ENCODE measurements around the gene SRRM2.

The SRRM2 gene

DNA sequence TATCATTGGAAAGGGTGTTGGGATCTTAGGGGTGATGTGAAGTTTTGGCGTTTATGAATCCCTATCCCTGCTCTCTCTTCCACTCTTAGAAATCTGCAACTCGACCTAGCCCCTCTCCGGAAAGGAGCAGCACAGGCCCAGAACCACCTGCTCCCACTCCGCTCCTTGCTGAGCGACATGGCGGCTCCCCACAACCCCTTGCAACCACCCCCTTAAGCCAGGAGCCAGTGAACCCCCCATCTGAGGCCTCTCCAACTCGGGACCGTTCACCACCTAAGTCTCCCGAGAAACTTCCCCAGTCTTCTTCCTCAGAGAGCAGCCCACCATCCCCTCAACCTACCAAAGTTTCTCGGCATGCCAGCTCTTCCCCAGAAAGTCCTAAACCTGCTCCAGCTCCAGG lies 9.0 kb downstream of the SRRM2 start:
- DNase-seq (ENCODE audit: low read depth in 1 of 2, low spot score in 1 of 2) = no peak

DNA sequence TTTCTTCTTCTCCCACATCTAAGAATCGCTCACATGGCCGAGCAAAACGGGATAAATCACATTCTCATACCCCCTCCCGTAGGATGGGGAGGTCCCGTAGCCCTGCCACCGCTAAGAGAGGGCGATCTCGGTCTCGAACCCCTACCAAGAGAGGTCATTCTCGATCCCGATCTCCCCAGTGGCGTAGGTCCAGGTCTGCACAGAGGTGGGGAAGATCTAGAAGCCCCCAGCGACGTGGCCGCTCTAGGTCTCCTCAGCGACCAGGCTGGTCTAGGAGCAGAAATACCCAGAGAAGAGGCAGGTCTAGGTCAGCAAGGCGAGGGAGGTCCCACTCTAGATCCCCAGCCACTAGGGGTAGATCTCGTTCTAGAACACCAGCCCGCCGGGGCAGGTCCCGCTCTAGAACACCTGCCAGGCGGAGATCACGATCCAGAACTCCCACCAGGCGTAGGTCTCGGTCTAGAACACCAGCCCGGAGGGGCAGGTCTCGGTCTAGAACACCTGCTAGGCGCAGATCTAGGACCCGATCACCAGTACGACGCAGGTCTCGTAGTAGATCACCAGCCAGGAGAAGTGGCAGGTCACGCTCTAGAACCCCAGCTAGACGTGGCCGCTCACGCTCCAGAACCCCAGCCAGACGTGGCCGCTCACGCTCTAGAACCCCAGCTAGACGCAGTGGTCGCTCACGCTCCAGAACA lies 9.6 kb downstream of the SRRM2 start:
- no peak for DNase-seq (ENCODE audit: low read depth in 1 of 2, low spot score in 1 of 2)

DNA sequence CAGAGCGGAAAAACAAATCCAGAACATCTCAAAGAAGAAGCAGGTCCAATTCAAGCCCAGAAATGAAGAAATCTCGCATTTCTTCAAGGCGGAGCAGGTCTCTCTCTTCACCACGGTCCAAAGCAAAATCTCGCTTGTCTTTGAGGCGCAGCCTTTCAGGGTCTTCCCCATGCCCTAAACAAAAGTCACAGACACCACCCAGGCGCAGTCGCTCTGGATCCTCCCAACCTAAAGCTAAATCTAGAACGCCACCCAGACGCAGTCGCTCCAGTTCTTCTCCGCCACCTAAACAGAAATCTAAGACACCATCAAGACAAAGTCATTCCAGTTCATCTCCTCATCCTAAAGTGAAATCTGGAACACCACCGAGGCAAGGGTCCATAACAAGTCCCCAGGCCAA lies 10.3 kb downstream of the SRRM2 start:
- no peak for DNase-seq (ENCODE audit: low read depth in 1 of 2, low spot score in 1 of 2)

DNA sequence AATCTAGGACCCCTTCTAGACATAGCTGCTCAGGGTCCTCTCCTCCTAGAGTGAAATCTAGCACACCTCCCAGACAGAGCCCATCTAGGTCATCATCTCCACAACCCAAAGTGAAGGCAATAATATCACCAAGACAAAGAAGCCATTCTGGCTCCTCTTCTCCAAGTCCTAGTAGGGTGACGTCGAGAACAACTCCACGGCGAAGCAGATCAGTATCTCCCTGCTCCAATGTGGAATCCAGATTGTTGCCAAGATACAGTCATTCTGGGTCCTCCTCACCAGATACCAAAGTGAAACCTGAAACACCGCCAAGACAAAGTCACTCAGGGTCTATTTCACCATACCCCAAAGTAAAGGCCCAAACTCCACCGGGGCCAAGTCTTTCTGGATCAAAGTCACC lies 10.7 kb downstream of the SRRM2 start:
- no peak for DNase-seq (ENCODE audit: low read depth in 1 of 2, low spot score in 1 of 2)

DNA sequence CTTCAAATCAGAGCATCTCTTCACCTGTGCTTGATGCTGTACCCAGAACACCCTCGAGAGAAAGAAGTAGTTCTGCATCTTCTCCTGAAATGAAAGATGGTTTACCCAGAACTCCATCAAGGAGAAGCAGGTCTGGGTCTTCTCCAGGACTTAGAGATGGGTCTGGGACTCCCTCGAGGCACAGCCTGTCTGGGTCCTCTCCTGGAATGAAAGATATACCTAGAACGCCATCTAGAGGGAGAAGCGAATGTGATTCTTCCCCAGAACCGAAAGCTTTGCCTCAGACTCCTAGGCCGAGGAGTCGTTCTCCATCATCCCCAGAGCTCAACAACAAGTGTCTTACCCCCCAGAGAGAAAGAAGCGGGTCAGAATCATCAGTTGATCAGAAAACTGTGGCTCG lies 12.3 kb downstream of the SRRM2 start:
- no peak for DNase-seq (ENCODE audit: low read depth in 1 of 2, low spot score in 1 of 2)

DNA sequence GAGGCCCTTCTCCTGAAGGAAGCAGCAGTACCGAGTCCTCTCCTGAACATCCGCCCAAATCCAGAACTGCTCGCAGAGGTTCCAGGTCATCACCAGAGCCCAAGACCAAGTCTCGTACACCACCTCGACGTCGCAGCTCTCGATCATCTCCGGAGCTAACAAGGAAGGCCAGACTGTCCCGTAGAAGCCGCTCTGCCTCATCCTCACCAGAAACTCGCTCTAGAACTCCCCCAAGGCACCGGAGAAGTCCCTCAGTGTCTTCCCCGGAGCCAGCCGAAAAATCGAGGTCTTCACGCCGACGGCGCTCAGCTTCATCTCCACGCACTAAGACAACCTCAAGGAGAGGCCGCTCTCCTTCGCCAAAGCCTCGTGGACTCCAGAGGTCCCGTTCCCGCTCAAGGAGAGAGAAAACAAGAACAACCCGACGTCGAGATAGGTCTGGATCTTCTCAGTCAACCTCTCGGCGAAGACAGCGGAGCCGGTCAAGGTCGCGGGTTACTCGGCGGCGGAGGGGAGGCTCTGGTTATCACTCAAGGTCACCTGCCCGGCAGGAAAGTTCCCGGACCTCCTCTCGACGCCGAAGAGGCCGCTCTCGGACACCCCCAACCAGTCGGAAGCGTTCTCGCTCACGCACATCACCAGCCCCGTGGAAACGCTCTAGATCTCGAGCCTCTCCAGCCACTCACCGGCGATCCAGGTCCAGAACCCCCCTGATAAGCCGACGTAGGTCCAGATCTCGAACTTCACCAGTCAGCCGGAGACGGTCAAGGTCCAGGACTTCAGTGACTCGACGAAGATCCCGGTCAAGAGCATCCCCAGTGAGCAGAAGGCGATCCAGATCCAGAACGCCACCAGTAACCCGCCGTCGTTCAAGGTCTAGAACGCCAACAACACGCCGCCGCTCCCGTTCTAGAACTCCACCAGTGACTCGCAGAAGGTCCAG lies 13.3 kb downstream of the SRRM2 start:
- no peak for DNase-seq (ENCODE audit: low read depth in 1 of 2, low spot score in 1 of 2)

DNA sequence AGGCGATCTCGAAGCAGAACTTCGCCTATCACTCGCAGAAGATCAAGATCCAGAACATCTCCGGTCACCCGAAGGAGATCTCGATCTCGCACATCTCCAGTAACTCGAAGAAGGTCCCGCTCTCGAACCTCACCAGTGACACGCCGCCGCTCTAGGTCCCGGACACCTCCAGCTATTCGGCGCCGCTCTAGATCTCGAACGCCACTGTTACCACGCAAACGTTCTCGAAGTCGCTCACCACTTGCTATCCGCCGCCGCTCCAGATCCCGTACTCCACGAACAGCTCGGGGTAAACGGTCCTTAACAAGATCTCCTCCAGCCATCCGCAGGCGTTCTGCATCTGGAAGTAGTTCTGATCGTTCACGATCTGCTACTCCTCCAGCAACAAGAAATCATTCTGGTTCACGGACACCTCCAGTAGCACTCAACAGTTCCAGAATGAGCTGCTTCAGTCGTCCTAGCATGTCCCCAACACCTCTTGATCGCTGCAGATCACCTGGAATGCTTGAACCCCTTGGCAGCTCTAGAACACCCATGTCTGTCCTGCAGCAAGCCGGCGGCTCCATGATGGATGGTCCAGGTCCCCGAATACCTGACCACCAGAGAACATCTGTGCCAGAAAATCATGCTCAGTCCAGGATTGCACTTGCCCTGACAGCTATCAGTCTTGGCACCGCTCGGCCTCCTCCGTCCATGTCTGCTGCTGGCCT lies 14.1 kb downstream of the SRRM2 start:
- DNase-seq (ENCODE audit: low read depth in 1 of 2, low spot score in 1 of 2) = no peak

DNA sequence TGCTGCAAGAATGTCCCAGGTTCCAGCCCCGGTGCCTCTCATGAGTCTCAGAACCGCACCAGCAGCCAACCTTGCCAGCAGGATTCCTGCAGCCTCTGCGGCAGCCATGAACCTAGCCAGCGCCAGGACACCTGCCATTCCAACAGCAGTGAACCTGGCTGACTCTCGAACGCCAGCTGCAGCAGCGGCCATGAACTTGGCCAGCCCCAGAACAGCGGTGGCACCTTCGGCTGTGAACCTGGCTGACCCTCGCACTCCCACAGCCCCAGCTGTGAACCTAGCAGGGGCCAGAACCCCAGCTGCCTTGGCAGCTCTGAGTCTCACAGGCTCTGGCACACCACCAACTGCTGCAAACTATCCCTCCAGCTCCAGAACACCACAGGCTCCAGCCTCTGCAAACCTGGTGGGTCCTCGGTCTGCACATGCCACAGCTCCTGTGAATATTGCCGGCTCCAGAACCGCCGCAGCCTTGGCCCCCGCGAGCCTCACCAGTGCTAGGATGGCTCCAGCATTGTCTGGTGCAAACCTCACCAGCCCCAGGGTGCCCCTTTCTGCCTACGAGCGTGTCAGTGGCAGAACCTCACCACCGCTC lies 14.8 kb downstream of the SRRM2 start:
- DNase-seq (ENCODE audit: low read depth in 1 of 2, low spot score in 1 of 2) = no peak

DNA sequence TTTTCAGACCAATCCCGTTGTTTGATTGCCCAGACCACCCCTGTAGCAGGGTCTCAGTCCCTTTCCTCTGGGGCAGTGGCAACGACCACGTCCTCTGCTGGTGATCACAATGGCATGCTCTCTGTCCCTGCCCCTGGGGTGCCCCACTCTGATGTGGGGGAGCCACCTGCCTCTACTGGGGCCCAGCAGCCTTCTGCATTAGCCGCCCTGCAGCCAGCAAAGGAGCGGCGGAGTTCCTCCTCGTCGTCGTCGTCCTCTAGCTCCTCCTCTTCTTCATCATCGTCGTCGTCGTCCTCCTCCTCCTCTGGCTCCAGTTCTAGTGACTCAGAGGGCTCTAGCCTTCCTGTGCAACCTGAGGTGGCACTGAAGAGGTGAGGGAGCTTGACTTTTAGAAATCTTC lies 15.5 kb downstream of the SRRM2 start:
- DNase-seq (ENCODE audit: low read depth in 1 of 2, low spot score in 1 of 2) = no peak

DNA sequence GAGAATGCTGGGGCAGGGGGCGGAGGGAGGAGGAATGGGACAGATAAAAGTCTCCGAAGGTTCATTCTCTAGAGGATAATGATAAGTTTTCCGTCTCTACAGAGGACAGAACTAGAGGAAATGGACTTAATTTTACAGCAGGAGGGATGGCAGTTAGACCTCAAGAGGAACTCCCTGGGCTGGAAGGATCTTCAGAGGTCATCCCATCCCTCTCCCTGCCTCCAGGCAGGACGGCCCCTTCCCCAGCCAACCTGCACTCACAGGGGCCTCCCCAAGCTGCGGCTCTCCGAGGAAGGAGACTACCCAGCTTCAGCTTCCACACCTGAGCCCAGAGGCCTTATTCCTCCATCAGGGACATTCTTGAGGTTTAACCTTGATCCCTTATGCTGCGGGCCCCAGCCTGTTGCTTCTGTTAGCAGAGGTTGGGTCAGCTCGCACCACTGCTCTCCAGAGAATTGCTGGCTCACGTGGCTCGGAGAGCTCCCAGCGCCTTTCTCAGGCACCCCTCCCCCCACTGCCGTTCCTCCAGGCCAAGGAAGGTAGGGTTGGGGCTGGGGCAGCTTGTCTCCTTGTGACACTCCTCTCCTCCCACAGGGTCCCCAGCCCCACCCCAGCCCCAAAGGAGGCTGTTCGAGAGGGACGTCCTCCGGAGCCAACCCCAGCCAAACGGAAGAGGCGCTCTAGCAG lies 16.1 kb downstream of the SRRM2 start:
- no peak for DNase-seq (ENCODE audit: low read depth in 1 of 2, low spot score in 1 of 2)

DNA sequence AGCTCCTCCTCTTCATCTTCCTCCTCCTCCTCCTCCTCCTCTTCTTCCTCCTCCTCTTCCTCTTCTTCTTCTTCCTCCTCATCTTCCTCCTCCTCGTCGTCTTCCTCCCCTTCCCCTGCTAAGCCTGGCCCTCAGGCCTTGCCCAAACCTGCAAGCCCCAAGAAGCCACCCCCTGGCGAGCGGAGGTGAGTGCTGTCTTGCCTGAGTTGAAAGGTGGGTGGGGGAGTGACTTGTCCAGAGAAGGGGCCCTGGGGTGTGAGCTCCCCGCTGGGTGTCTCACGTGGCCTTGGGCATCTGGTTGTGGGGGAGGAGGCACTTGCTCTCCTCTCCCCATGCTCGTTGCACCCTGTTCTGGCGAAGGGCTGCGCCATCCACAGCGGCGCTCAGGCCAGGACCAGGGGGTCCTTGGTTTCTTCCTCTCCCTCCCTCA lies 16.7 kb downstream of the SRRM2 start:
- DNase-seq (ENCODE audit: low read depth in 1 of 2, low spot score in 1 of 2) = no peak

DNA sequence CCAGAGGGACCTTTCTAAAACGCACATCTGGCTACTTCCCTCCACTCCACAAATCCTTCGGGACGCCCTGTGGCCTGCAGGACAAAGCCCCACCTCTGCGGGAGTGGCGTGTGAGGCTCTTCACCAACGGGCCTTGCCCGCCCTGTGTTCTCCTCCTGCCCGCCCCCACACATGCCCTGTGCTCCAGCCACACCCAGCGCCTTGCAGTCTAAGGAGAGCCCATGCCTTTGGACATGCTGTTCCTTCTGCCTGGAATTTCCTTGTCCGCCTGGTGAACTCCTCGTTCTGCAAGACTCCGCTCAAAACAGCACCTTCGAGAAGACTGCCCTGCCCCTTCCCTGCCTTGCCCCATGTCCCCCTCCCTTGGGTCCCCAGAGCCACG lies 17.2 kb downstream of the SRRM2 start:
- no peak for DNase-seq (ENCODE audit: low read depth in 1 of 2, low spot score in 1 of 2)

DNA sequence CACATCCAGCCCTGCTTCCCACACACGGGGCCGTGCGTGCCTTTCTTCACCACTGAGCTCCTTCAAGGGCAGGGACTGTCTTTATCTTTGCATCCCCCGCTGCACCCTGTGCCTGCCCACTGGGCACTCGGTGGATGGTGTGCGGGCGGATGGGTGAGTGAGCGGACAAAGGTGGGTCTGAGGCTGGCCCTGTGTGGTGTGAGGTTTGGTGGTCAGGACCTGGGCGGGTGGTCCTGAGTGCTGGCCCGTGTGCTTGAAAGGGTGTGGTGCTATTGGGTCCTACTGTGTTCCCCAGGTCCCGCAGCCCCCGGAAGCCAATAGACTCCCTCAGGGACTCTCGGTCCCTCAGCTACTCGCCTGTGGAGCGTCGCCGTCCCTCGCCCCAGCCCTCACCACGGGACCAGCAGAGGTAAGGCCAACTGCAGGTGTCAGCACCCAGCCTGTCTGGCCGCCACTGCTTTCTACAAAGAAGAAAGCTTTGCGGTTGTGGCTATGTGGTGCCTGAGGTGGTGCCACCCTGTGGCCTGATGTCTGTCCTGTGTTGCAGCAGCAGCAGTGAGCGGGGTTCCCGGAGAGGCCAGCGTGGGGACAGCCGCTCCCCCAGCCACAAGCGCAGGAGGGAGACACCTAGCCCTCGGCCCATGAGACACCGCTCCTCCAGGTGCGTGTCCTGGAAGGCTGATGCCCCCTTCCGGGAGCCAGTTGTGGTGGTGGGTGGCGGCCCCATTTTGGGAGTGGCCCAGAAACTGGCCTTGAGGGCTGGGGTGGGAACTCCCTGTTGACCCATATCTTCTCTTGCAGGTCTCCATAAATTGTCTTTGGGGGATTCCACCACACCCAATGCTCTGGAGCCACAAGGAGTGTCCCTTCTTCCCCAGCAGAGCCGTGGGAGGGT lies 17.9 kb downstream of the SRRM2 start:
- no peak for DNase-seq (ENCODE audit: low read depth in 1 of 2, low spot score in 1 of 2)

DNA sequence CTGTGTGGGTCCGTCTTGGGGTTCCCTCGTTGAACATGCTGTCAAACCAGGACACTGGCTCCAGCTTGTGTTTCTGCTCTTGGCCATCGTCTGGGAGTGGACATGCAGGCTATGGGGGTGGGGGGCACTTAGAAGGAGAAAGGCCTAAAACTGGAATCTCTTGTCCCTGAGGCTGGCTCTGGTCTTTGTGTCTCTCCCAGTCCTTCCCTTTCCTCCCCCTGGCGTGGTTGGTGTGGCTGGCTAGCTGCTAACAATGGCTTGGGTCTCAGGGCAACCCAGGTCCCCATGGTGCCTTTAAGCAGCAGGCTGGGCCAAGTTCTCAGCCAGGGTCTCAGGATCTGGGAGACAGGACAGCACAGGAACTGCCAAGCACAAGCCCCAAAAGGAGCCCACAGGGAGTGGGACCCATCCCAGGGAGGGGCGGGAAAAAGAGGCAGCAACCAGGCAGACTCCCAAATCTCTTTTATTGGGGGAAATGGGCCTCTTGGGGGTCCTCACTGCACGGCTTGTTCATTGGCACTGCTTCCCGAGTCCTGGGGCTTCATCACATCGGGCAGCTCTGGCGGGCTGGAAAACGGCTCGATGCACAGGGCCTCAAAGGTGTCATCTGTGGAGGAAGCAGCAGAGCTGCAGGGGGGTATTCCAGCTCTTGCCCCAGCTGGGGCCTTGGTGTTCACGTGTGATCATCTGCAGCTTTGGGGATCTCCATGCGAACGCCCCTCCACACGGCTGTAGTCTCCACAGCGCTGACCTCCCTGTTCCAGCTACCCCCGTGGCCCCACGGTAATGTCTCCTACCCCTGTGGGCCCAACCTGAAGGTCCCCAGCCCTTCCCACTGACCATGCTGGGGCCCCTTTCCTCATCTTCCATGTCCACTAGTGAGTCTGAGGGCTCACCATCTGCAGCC lies 19.3 kb downstream of the SRRM2 start:
- DNase-seq (ENCODE audit: low read depth in 1 of 2, low spot score in 1 of 2) = no peak

DNA sequence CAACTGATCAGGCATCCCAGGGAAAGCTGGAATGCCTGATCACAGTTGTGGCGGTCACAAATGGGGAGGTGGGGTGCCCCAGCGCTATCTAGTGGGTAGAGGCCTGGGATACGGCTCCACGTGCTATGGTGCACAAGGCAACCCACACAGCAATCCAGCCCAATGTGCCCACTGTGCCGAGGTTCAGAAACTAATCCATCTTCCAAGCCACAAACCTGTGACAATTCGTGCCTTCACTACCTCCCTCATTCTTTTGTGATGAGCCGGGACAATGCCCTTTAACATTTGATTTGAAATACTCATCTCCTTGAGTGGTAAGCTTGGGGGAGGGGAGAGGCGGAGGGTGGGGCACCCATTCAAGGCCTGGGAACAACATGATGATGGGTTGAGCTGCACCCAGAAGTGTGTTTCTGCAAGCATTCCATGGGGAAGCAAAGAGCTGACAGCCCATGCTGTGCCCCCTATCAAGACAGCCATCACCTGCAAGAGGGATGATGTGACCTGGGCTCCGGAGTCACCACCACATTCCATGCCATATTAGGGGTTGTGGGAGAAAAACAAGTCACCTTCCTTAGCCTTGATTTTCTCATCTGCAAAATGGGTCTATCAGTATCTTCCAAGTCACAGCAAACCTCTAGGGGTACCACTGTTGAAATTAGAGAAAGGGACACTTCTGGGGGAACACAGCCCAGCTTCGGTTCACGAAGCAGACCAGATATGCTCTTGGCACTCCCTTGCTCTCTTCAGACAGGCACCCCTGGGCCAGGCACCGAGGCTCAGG lies 20.9 kb downstream of the SRRM2 start:
- no peak for DNase-seq (ENCODE audit: low read depth in 1 of 2, low spot score in 1 of 2)

DNA sequence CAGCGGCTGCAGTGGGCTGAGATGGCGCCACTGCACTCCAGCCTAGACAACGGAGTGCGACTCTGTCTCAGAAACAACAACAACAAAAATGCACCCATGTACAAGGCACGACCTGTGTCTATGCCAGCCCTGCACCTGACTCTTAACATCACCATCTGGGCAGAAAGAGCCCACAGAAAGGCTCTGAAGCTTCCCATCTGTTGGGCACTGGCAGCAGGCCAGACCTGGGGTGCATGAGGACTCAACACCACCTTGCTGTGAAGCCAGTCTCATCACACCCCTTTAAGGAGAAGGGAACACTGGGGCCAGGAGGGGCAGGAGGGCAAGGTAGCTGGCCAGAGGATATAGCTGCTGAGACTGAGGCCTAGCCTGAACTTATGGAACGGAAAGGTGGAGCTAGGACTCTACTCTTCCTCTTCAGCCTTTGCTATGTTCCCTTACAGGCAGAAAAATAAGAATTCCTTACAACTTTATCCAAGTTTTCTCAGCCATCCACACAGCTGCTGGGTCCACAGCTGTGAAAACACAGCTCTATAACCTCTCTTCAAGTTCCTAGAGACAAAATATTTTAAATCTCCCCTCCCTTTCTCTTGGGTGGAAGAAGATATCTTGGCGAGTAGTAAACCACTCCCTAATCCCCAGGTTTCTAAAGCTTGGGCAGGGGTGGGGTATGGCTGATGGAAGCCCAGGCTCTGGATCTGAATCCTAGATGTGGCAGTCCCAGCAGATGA lies 21.9 kb downstream of the SRRM2 start:
- DNase-seq (ENCODE audit: low read depth in 1 of 2, low spot score in 1 of 2) = no peak

DNA sequence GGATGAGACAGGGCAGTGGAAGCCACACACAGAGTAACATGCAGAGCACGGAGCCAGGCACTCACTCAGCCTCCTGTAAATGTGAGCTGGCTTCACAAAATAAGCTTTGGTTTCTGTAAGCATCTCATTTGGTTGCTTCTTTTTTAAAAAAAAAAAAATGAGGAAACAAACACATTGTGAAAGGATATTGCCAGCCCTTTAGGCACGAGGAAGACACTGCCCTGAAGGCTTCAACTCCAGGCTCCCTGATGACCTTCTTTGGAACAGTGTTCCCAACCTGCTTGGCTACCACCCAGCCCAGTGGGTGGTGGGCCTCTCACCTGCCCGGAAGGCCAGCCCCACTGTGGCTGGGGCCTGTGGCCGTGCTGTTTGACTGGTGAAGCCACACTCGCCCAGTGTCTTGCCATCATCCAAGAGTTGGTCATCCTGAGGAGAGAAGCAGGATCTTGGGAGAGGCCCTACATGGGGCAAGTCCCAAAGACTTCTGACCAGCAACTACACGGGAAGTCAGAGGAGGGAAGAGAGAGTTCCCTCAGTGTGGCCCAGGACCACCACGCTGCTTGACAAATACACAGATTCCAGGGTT lies 22.8 kb downstream of the SRRM2 start:
- no peak for DNase-seq (ENCODE audit: low read depth in 1 of 2, low spot score in 1 of 2)

Measured in stimulated activated CD4-positive, alpha-beta T cell treated with anti-CD3 and anti-CD28 coated beads, Interleukin-15, amount 100 ng/mL, for 1 hour (primary cell).